DMS53 treated with DMSO at 0.1 percent for 48 hours (cell line): ENCODE measurements around the gene COPS8.

Experiments used
- DNase-seq: peaks from one replicate; lab custom pipeline; 2025; ENCODE audit not compliant: unreplicated experiment; lab: John Stamatoyannopoulos, UW

COPS8 gene

GRCh38 chr2:237085248-237086221 is at the start of gene COPS8:
TSS of gene COPS8 (plus strand) at chr2:237085889. CDS start at chr2:237085965, 76 bp downstream.
- DNase-seq, result peak; percentile 97

- no peak for DNase-seq
Observed at GRCh38 chr2:237039301-237040031, 46.2 kb upstream of the COPS8 start.

GRCh38 chr2:237041231-237041630 is 44.5 kb upstream of the COPS8 start:
- DNase-seq, result no peak

DNA sequence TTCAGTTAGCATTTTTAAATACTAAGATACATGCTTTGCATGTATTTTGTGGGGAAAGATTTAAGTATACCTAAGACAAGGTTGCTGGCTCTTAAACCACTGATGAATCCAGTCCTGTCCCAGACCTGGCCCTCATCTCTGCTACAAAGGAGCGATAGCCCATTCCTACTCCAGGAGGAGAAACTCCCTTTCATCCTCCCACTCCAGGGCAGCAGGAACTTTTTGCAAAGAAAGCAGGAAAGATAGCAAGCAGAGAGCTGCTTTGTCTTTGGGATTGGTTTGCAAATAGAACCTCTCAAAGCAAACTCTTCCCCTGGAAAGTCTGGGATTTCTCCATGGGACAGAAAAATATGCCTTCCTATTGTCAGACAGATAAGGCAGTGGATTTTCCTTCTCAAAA is 43.6 kb upstream of the COPS8 start:
- no peak for DNase-seq

DNA sequence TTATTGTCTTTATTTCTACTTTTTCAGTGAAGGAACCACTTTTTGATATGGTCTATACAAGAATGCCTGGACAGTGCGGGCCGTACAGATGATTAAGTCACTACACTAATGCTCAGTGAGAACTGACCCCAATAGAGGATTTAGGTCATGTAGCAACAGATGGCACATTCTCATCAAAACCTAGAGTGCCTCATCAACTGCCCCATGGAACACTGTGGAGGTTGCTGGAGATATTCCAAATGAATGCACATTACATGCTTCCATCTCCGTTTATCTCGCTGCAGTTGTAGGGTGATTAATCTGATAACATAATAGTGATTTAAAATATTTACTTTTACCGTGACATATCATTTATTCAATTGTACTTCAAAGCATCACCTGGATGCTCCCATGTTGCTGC is 41.8 kb upstream of the COPS8 start:
- DNase-seq, result no peak

- DNase-seq, result no peak
Observed at GRCh38 chr2:237044281-237044680, 41.4 kb upstream of the COPS8 start.

GRCh38 chr2:237045449-237045848 is 40.2 kb upstream of the COPS8 start:
- no peak for DNase-seq

DNA sequence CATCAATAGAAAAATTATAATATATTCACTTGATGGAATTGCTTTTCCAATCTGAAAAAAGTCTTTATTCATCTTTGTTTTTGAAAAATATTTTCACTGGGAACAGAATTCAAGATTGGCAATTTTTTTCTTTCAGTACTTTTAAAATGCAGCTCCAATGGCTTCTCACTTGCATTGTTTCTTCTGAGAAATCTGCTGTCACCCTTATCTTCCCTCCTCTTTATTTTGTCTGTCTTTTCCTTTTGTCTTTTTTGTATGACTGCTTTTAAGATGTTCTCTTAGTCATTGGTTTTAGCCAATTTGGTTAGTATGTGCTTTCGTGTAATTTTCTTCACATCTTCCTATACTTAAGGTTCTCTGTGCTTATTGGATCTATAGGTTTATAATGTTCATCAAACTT is 37.1 kb upstream of the COPS8 start:
- DNase-seq, result no peak

GRCh38 chr2:237051861-237052260 is 33.8 kb upstream of the COPS8 start:
- DNase-seq, result no peak

DNA sequence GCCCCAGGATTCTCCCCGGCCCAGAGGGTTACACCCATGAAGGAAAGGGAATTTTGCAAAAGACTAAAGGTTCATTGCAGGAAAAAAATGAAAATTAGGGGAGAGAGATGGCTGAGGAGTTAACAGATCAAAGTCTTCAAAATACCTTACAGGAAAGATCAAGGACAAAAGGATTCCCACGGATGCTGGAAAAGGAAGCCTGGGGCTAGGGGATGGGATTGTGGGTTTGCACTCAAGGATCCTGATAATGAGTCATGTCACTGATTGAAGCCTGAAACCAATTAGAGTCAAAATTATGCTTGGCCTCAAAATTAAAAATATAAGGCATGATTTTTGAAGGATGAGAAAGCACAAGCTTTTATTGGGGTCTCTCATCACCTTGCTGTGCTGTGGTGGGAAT is 32.6 kb upstream of the COPS8 start:
- no peak for DNase-seq

- no peak for DNase-seq
Observed at GRCh38 chr2:237055386-237056100, 30.1 kb upstream of the COPS8 start.

DNA sequence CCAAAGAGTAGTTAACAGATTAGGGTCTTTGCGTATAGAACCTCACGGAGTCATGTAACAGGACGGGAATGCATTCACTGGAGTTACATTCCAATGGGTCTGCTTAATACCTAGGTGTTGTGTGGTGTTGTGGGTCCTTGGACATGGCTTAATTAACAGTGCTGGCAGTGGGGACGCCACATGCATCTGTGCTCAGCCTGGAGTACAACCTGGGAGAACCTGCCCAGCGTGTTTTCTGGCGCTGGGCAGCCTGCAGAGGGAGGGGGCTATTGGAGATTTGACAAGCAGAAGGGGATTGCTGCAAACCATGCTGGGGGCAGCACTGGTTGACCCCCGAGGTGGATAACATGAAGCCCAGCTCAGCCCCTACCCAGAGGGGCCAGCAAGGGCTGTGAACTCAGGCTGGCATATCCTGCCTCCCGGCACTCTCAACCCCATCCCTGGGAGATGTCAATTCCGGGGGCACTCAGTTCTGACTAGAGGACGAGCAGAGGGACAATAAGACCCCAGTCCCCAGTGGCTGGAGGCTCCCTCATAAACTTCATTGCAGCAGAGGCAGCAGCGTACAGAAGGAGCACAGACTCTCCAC is 29.3 kb upstream of the COPS8 start:
- no peak for DNase-seq

DNA sequence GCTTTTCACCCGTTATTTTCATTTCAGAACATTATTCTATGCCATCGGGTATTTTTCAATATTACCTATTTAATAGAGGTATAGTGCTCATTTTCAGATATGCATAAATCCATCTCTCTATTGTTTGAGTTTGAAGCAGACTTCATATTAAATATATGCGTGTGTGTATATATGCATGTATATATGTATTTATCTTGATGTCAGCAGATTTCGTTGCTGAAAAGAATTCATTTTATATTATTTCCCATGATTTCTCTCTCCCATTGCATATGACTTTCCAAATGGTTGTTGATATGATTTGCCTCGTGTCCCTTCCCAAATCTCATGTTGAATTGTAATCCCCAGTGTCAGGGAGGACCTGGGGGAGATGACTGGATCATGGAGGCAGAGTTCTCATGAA is 28.6 kb upstream of the COPS8 start:
- DNase-seq, result no peak

DNA sequence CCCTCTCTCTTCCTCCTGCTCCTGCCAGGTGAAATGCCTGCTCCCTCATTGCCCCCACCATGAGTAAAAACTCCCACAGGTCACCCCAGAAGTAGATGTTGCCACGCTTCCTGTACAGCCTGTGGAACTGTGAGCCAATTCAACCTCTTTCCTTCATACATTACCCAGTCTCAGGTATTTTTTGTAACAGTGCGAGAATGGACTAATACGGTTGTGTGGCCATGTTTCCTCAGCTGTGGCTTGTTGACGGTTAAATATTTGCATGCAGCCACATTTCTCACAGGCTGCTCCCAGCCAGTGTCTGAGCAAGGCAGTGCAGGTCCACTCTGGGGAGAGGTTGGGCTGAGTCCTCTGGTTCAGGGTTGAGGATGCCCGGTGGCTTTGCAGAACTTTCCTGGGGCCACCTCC is 27.8 kb upstream of the COPS8 start:
- DNase-seq, result no peak

DNA sequence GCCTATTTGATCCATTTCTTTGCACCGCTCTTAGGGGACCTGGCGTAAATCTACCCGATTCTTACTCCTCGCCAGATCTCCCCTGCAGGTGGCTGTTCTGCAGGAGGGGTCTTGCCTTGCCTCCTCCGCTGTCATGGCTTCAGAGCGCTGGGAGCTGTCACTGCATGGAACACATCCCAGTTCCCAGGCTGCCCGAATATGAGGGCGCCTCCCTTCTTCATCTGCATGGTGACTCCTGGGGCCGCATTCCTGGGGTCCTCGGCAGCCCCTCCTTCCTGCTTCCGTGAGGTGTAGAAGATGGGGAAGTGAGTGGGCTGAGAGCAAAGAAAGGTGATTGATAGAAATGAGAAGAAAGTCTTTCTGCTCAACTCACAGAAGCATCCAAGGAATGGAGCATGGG is 27.3 kb upstream of the COPS8 start:
- no peak for DNase-seq

GRCh38 chr2:237059155-237059875 is 26.4 kb upstream of the COPS8 start:
- no peak for DNase-seq

DNA sequence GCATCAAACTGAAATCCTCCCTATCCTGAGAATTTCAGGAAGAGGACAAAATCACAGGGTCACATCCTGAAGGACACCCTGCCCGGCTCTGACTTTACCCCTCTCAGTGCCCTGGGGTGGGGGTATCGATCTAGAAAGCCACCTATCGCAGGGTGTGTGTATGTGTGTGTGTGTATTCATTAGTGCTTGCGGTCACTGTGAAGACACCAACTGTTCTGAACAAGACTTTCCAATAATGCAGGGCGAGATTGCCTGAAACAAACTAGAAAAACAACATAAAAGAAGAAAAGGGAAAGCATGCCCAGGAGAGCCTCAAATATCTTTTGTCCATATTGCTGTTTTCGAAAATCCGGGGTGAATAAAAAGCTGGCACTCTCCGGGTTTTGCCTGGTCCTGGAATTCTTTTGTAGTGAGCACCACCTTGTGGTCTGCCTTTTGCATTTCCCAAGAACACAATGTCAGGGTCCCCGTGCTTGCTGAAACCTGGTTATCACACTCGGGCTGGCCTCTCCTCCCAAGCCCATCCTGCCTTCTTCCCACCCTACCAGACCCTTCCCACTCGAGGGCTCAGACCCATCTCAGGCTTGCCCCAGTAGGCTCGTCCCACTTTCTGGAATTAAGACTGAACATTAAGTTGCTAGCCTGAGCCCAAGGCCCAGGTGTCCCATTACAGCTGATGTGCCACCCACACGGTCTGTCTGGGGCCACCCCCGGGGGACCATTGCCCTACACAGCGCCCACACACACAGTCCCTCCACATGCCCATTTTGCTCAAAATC is 25.0 kb upstream of the COPS8 start:
- DNase-seq, result peak; percentile 82

DNA sequence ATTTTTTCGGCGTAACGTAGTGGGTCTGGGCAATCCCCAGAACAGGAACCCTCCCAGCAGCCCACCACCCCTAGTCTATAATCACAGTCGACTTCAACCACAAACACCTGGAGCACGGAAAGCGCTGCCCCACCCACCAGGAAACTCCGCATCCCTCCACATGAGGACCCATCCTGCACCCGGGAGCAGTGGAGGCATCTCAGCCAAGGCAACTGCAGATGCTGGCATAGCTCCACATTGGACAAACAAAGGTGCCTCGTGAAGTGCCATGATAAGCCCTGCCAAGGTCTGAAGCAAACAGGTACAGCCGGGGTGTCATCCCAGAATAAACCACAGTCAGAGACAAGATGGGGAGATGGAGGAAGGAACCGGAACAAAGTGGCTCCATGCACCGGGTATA is 24.3 kb upstream of the COPS8 start:
- no peak for DNase-seq

DNA sequence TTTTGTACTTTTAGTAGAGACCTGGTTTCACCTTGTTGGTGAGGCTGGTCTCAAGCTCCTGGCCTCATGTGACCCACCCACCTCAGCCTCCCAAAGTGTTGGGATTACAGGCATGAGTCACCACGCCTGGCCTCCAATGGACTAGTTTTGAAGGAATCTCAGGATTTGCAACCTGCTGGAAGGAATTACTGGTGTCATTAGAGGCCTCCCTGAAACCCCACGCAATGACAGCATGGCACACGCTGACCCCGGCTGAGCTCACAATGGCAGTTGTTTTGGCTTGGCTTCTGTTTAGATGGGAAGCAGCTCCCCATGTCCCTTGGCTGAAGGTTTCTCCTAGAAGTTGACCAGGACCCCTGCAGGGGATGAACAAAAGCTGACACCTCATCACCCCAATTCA is 23.1 kb upstream of the COPS8 start:
- DNase-seq, result no peak
